HEK293 (cell line): ENCODE results near the gene MRPL54.

Experiments used
- CTCF ChIA-PET: fragments of 350-600 bp; formaldehyde crosslinking; extraction: SDS; loops from one replicate; lab custom pipeline; 2021; ENCODE audit warnings: antibody characterized with exemption; lab: Yijun Ruan, JAX
- POLR2A ChIA-PET: fragments of 300-600 bp; formaldehyde crosslinking; extraction: SDS; loops from one replicate; lab custom pipeline; 2020; ENCODE audit warnings: antibody characterized with exemption, inconsistent platforms; lab: Yijun Ruan, JAX
- H3K27ac ChIP-seq: fragments of 200-500 bp; sonication (Bioruptor generic); 2 replicates; pipeline ENCODE4 v1.5.1; 2014; ENCODE audit warnings: low read depth, low read length, control low read depth, inconsistent platforms; ENCODE audit errors: extremely low read depth
- H3K36me3 ChIP-seq, 2 experiments: fragments of 200-500 bp in 1 of 2; sonication (Bioruptor generic) in 1 of 2; 1 replicate in 1 of 2; 2 replicates in 1 of 2; pipeline ENCODE4 v1.5.1; 2014 to 2017; ENCODE audit warnings: inconsistent platforms in 2 of 2, low read length in 2 of 2; ENCODE audit not compliant: control insufficient read depth in 2 of 2, insufficient read depth in 1 of 2
- H3K4me1 ChIP-seq: fragments of 200-500 bp; sonication (Bioruptor generic); 2 replicates; pipeline ENCODE4 v1.5.1; 2014; ENCODE audit warnings: mild to moderate bottlenecking, low read length, inconsistent platforms; ENCODE audit not compliant: control insufficient read depth, insufficient read depth
- H3K4me3 ChIP-seq: 2 replicates; pipeline ENCODE4 v1.5.1; 2011; ENCODE audit warnings: low read depth, mild to moderate bottlenecking, control low read depth, low read length, moderate library complexity
- H3K9me3 ChIP-seq: fragments of 200-500 bp; sonication (Bioruptor generic); 2 replicates; pipeline ENCODE4 v1.5.1; 2014; ENCODE audit warnings: low read depth, low read length, inconsistent platforms; ENCODE audit not compliant: control insufficient read depth, insufficient read depth
- EGR2 ChIP-seq: fragments of 450-650 bp; formaldehyde crosslinking; IDR thresholded peaks from 2 replicates; pipeline ENCODE4 v1.5.1; 2016; ENCODE audit warnings: low read depth, missing biosample characterization, missing genetic modification characterization
- ELK4 ChIP-seq: IDR thresholded peaks from 2 replicates; pipeline ENCODE4 v1.6.1; 2011; ENCODE audit warnings: mild to moderate bottlenecking, low read depth, low read length, borderline replicate concordance
- HOXD13 ChIP-seq: sonication (generic); formaldehyde crosslinking; IDR thresholded peaks from 2 replicates; pipeline ENCODE4 v1.8.0; 2022; ENCODE audit warnings: missing genetic modification reagents, borderline replicate concordance
- KLF1 ChIP-seq: fragments of 450-650 bp; formaldehyde crosslinking; IDR thresholded peaks from 2 replicates; pipeline ENCODE4 v1.5.1; 2016; ENCODE audit warnings: missing biosample characterization, missing genetic modification characterization
- SALL2 ChIP-seq: fragments of 450-650 bp; formaldehyde crosslinking; IDR thresholded peaks from 2 replicates; pipeline ENCODE4 v1.5.0; 2017; ENCODE audit warnings: missing biosample characterization, mild to moderate bottlenecking, missing genetic modification characterization, borderline replicate concordance
- ZBTB8A ChIP-seq: fragments of 450-650 bp; formaldehyde crosslinking; IDR thresholded peaks from 2 replicates; pipeline ENCODE4 v1.5.1; 2016; ENCODE audit warnings: missing biosample characterization, missing genetic modification characterization
- ZFHX2 ChIP-seq: fragments of 450-650 bp; formaldehyde crosslinking; conservative IDR thresholded peaks from 2 replicates; pipeline ENCODE4 v1.5.1; 2016; ENCODE audit warnings: missing biosample characterization, missing genetic modification characterization
- ZIC2 ChIP-seq: fragments of 450-650 bp; formaldehyde crosslinking; IDR thresholded peaks from 2 replicates; pipeline ENCODE4 v1.5.1; 2016; ENCODE audit warnings: missing biosample characterization, missing genetic modification characterization
- ZNF121 ChIP-seq: fragments of 450-650 bp; formaldehyde crosslinking; IDR thresholded peaks from 2 replicates; pipeline ENCODE4 v1.5.1; 2016; ENCODE audit warnings: missing biosample characterization, missing genetic modification characterization
- ZNF366 ChIP-seq: fragments of 450-650 bp; formaldehyde crosslinking; conservative IDR thresholded peaks from 2 replicates; pipeline ENCODE4 v1.5.1; 2016; ENCODE audit warnings: missing biosample characterization, missing genetic modification characterization
- ZNF48 ChIP-seq: fragments of 450-650 bp; formaldehyde crosslinking; IDR thresholded peaks from 2 replicates; pipeline ENCODE4 v1.5.1; 2016; ENCODE audit warnings: missing biosample characterization, missing genetic modification characterization
- ZNF558 ChIP-seq: fragments of 450-650 bp; formaldehyde crosslinking; IDR thresholded peaks from 2 replicates; pipeline ENCODE4 v1.5.1; 2016; ENCODE audit warnings: missing biosample characterization, missing genetic modification characterization
- ZNF596 ChIP-seq: fragments of 450-650 bp; IDR thresholded peaks from 2 replicates; pipeline ENCODE4 v1.5.0; 2018; ENCODE audit warnings: missing biosample characterization, mild to moderate bottlenecking, missing genetic modification characterization, moderate library complexity
- ZNF600 ChIP-seq: fragments of 450-650 bp; formaldehyde crosslinking; IDR thresholded peaks from 2 replicates; pipeline ENCODE4 v1.5.1; 2016; ENCODE audit warnings: missing biosample characterization, missing genetic modification characterization
- ZNF621 ChIP-seq: fragments of 450-650 bp; formaldehyde crosslinking; IDR thresholded peaks from 2 replicates; pipeline ENCODE4 v1.5.1; 2017; ENCODE audit warnings: missing biosample characterization, missing genetic modification characterization
- ZNF830 ChIP-seq: fragments of 450-650 bp; IDR thresholded peaks from 2 replicates; pipeline ENCODE4 v1.5.0; 2018; ENCODE audit warnings: missing biosample characterization, missing genetic modification characterization, low read depth, mild to moderate bottlenecking, moderate library complexity
- ZSCAN18 ChIP-seq: fragments of 450-650 bp; formaldehyde crosslinking; IDR thresholded peaks from 2 replicates; pipeline ENCODE4 v1.5.1; 2016; ENCODE audit warnings: missing biosample characterization, missing genetic modification characterization
- ZSCAN23 ChIP-seq: fragments of 450-650 bp; formaldehyde crosslinking; IDR thresholded peaks from 2 replicates; pipeline ENCODE4 v1.5.1; 2016; ENCODE audit warnings: missing biosample characterization, missing genetic modification characterization
- TF ChIP-seq, protein P1 (sequence below): fragments of 450-650 bp; IDR thresholded peaks from 2 replicates; pipeline ENCODE4 v1.5.1; 2018; ENCODE audit warnings: missing biosample characterization, missing genetic modification characterization

MRPL54 gene

GRCh38 chr19:3808420-3809143 lies 46.1 kb downstream of the MRPL54 start (continued):
- TF ChIP-seq HOXD13 (CRISPR knock-in tag) (no peak), ZSCAN18 (tag by site-specific recombination) (no peak), ZNF830 (tag by site-specific recombination) (no peak), ZNF621 (tag by site-specific recombination) (no peak), ELK4 (no peak), SALL2 (tag by site-specific recombination) (no peak)

GRCh38 chr19:3809881-3810707 lies 47.6 kb downstream of the MRPL54 start:
- Histone ChIP-seq H3K4me3 (no peak overlapping the region), H3K4me1 (no peaks in the 10 kb centered on the region), H3K36me3 (no peaks in the 10 kb centered on the region), H3K27ac (no peak overlapping the region), H3K9me3 (no peaks in the 10 kb centered on the region)
- TF ChIP-seq ZFHX2 (tag by site-specific recombination), result peak; percentile 56
- no peak for TF ChIP-seq KLF1
- no peak for TF ChIP-seq ZNF121
- TF ChIP-seq EGR2 (tag by site-specific recombination), result 0 out of 2 replicates have a peak, but pooled peaks have one; percentile 41
- ChIA-PET CTCF (no interaction called here), POLR2A (no interaction called here)

- Histone ChIP-seq H3K36me3 (no peaks in the 10 kb centered on the region), H3K4me3 (no peak overlapping the region), H3K27ac (no peak overlapping the region), H3K4me1 (no peaks in the 10 kb centered on the region), H3K9me3 (no peaks in the 10 kb centered on the region)
- ChIA-PET CTCF (interaction anchor here (2.9 kb wide), 1 partner anchor 11 kb away, joined by 15 read pairs; no protein-coding TSS in a partner anchor), POLR2A (interaction anchor here (0.6 kb wide), 1 partner anchor 60 kb away, joined by 6 read pairs; no protein-coding TSS in a partner anchor)
- TF ChIP-seq ZNF600 (tag by site-specific recombination), result no peak
- TF ChIP-seq ZBTB8A (tag by site-specific recombination), result no peak
- no peak for TF ChIP-seq ZNF596 (tag by site-specific recombination)
- TF ChIP-seq ZNF366, result no peak
- no peak for TF ChIP-seq ZSCAN23
- TF ChIP-seq ZNF48 (tag by site-specific recombination), result no peak
- no peak for TF ChIP-seq ZNF558 (tag by site-specific recombination)
- TF ChIP-seq, protein P1, sequence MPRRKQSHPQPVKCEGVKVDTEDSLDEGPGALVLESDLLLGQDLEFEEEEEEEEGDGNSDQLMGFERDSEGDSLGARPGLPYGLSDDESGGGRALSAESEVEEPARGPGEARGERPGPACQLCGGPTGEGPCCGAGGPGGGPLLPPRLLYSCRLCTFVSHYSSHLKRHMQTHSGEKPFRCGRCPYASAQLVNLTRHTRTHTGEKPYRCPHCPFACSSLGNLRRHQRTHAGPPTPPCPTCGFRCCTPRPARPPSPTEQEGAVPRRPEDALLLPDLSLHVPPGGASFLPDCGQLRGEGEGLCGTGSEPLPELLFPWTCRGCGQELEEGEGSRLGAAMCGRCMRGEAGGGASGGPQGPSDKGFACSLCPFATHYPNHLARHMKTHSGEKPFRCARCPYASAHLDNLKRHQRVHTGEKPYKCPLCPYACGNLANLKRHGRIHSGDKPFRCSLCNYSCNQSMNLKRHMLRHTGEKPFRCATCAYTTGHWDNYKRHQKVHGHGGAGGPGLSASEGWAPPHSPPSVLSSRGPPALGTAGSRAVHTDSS, result no peak
- TF ChIP-seq ZIC2 (tag by site-specific recombination), result no peak
These were observed 48.4 kb downstream of the MRPL54 start for GRCh38 chr19:3810708-3811355.
